Neural cell (in vitro differentiated cells): ENCODE measurements around the gene EYS. TPM values are rescaled to one million over a fixed set of nuclear protein-coding genes. Genes with fewer than 3 reads are reported as not detected.

Experiments used
- H2AFZ ChIP-seq: fragments of 200-600, 300-800 bp; sonication (generic), shearing (Covaris generic); 2 replicates; pipeline ENCODE4 v1.6.0; 2014; ENCODE audit warnings: low read depth, mild to moderate bottlenecking, antibody characterized with exemption, low read length, moderate library complexity
- H3F3A ChIP-seq: fragments of 200-600 bp; shearing (Covaris generic); 2 replicates; pipeline ENCODE4 v1.6.1; 2016; ENCODE audit warnings: mild to moderate bottlenecking, moderate library complexity, mixed read lengths, antibody characterized with exemption, low read length; ENCODE audit not compliant: insufficient read depth, poor library complexity, severe bottlenecking
- H3K27ac ChIP-seq: fragments of 200-600, 300-800 bp; sonication (generic), shearing (Covaris generic); 2 replicates; pipeline ENCODE4 v1.5.1; 2014; ENCODE audit warnings: mild to moderate bottlenecking, low read length, moderate library complexity
- H3K27me3 ChIP-seq: fragments of 300-800, 200-600 bp; sonication (generic), shearing (Covaris generic); 2 replicates; pipeline ENCODE4 v1.6.0; 2014; ENCODE audit warnings: mild to moderate bottlenecking, low read depth, low read length, moderate library complexity; ENCODE audit not compliant: insufficient read depth
- H3K36me3 ChIP-seq: fragments of 300-800, 200-600 bp; sonication (generic), shearing (Covaris generic); 2 replicates; pipeline ENCODE4 v1.5.1; 2014; ENCODE audit warnings: mild to moderate bottlenecking, antibody characterized with exemption, low read length, moderate library complexity; ENCODE audit not compliant: insufficient read depth
- H3K4me2 ChIP-seq: fragments of 300-800, 200-600 bp; sonication (generic), shearing (Covaris generic); 2 replicates; pipeline ENCODE4 v1.6.0; 2014; ENCODE audit warnings: mild to moderate bottlenecking, low read length
- H3K4me3 ChIP-seq: fragments of 300-800, 200-600 bp; sonication (generic), shearing (Covaris generic); 2 replicates; pipeline ENCODE4 v1.5.1; 2014; ENCODE audit warnings: mild to moderate bottlenecking, low read length, moderate library complexity
- H3K79me2 ChIP-seq: fragments of 200-600 bp; shearing (Covaris generic); replicated peaks from 2 replicates; pipeline ENCODE4 v1.6.0; 2014; ENCODE audit warnings: mild to moderate bottlenecking, low read length, moderate library complexity; ENCODE audit not compliant: insufficient read depth
- H3K9ac ChIP-seq: fragments of 300-800, 200-600 bp; sonication (generic), shearing (Covaris generic); 2 replicates; pipeline ENCODE4 v1.6.1; 2016; ENCODE audit warnings: mild to moderate bottlenecking, low read length, mixed read lengths
- H3K9me2 ChIP-seq: fragments of 200-600 bp; shearing (Covaris generic); 2 replicates; pipeline ENCODE4 v1.6.1; 2016; ENCODE audit warnings: mild to moderate bottlenecking, low read length, mixed read lengths; ENCODE audit not compliant: insufficient read depth
- H3K9me3 ChIP-seq: fragments of 200-600, 300-800 bp; sonication (generic), shearing (Covaris generic); 2 replicates; pipeline ENCODE4 v1.6.1; 2016; ENCODE audit warnings: mild to moderate bottlenecking, mixed run types, low read length, moderate library complexity, mixed read lengths
- H4K20me1 ChIP-seq: fragments of 200-600 bp; shearing (Covaris generic); 2 replicates; pipeline ENCODE4 v1.6.1; 2016; ENCODE audit warnings: mild to moderate bottlenecking, mixed run types; ENCODE audit not compliant: insufficient read depth
- CTCF ChIP-seq: fragments of 450-650 bp; IDR thresholded peaks from 2 replicates; pipeline ENCODE4 v1.5.1; 2014; ENCODE audit warnings: antibody characterized with exemption, mild to moderate bottlenecking, moderate library complexity; ENCODE audit not compliant: poor library complexity, severe bottlenecking
- EP300 ChIP-seq: fragments of 450-650 bp; conservative IDR thresholded peaks from 2 replicates; pipeline ENCODE4 v1.6.1; 2014; ENCODE audit warnings: antibody characterized with exemption, mild to moderate bottlenecking, moderate library complexity; ENCODE audit not compliant: poor library complexity, severe bottlenecking
- EZH2 ChIP-seq: fragments of 200-600, 300-800 bp; shearing (Covaris generic), sonication (generic); IDR thresholded peaks from 2 replicates; pipeline ENCODE4 v1.6.1; 2014; ENCODE audit warnings: antibody characterized with exemption, low read length, borderline replicate concordance, mild to moderate bottlenecking; ENCODE audit not compliant: insufficient read depth, poor library complexity, severe bottlenecking
- MXI1 ChIP-seq: fragments of 450-650 bp; conservative IDR thresholded peaks from 2 replicates; pipeline ENCODE4 v1.6.1; 2014; ENCODE audit warnings: antibody characterized with exemption, mild to moderate bottlenecking; ENCODE audit not compliant: poor library complexity, severe bottlenecking
- POLR2AphosphoS5 ChIP-seq: IDR thresholded peaks from 2 replicates; pipeline ENCODE4 v1.6.1; 2012
- RAD21 ChIP-seq: fragments of 450-650 bp; conservative IDR thresholded peaks from 2 replicates; pipeline ENCODE4 v1.6.1; 2014; ENCODE audit warnings: antibody characterized with exemption, mild to moderate bottlenecking, moderate library complexity
- REST ChIP-seq: IDR thresholded peaks from 2 replicates; pipeline ENCODE4 v1.6.1; 2012; ENCODE audit warnings: borderline replicate concordance
- SMC3 ChIP-seq: fragments of 450-650 bp; conservative IDR thresholded peaks from 2 replicates; pipeline ENCODE4 v1.6.1; 2014; ENCODE audit warnings: antibody characterized with exemption, mild to moderate bottlenecking, moderate library complexity; ENCODE audit not compliant: poor library complexity
- TAF1 ChIP-seq: IDR thresholded peaks from 2 replicates; pipeline ENCODE4 v1.6.1; 2012; ENCODE audit warnings: low read depth
- polyA plus RNA-seq: library from polyadenylated mRNA; depleted of rRNA; stranded (reverse); fragments of >200 nt; gene quantifications from 2 replicates; pipeline ENCODE4 v1.2.3, GENCODE V29; 2014

EYS gene
- polyA plus RNA-seq, 1 donor from 2014 or later, result 0.38 TPM

- no peak overlapping the region for H3K27ac ChIP-seq
- H3K9me3 ChIP-seq, result no peaks in the 10 kb centered on the region
- no peaks in the 10 kb centered on the region for H3K36me3 ChIP-seq
- no peaks in the 10 kb centered on the region for H4K20me1 ChIP-seq
- no peak overlapping the region for H3K9ac ChIP-seq
- H2AFZ ChIP-seq, result no peak overlapping the region
- no peaks in the 10 kb centered on the region for H3K9me2 ChIP-seq
- no peaks in the 10 kb centered on the region for H3K27me3 ChIP-seq
- no peak overlapping the region for H3K4me3 ChIP-seq
- H3K4me2 ChIP-seq, result no peak overlapping the region
- no peaks in the 10 kb centered on the region for H3K79me2 ChIP-seq
- TF ChIP-seq EZH2 (no peak), REST (no peak)
- H3F3A ChIP-seq, result no peaks in the 10 kb centered on the region
Observed at GRCh38 chr6:64266351-64266821, 1440.6 kb downstream of the EYS start.

GRCh38 chr6:64263778-64264177, 1443.2 kb downstream of the EYS start:
- Histone ChIP-seq H3K79me2 (no peaks in the 10 kb centered on the region), H4K20me1 (no peaks in the 10 kb centered on the region), H3K4me3 (no peak overlapping the region), H3K27ac (no peak overlapping the region), H2AFZ (no peak overlapping the region), H3F3A (no peaks in the 10 kb centered on the region), H3K4me2 (no peak overlapping the region), H3K36me3 (no peaks in the 10 kb centered on the region), H3K9me2 (no peaks in the 10 kb centered on the region), H3K9ac (no peak overlapping the region), H3K27me3 (no peaks in the 10 kb centered on the region), H3K9me3 (no peaks in the 10 kb centered on the region)
- TF ChIP-seq EZH2 (no peak), EP300 (no peak), TAF1 (no peak), SMC3 (no peak)

GRCh38 chr6:64259372-64259771, 1447.7 kb downstream of the EYS start:
- Histone ChIP-seq H3K9me3 (no peaks in the 10 kb centered on the region), H4K20me1 (no peaks in the 10 kb centered on the region), H3K4me2 (no peak overlapping the region), H3K9me2 (no peaks in the 10 kb centered on the region), H3K79me2 (no peaks in the 10 kb centered on the region), H2AFZ (no peak overlapping the region), H3K4me3 (no peak overlapping the region), H3K27ac (no peak overlapping the region), H3K27me3 (no peaks in the 10 kb centered on the region), H3K36me3 (no peaks in the 10 kb centered on the region), H3F3A (no peaks in the 10 kb centered on the region), H3K9ac (no peak overlapping the region)
- TF ChIP-seq EP300 (no peak), TAF1 (no peak), RAD21 (no peak), EZH2 (no peak), MXI1 (no peak), CTCF (no peak), POLR2AphosphoS5 (no peak), SMC3 (no peak)
